NCI-H187 (cell line): ENCODE data around the gene FAM234A.

Experiments
- DNase-seq, 2 experiments: peaks; one replicate each; lab custom pipeline; 2025; lab: John Stamatoyannopoulos, UW

Gene FAM234A

DNA sequence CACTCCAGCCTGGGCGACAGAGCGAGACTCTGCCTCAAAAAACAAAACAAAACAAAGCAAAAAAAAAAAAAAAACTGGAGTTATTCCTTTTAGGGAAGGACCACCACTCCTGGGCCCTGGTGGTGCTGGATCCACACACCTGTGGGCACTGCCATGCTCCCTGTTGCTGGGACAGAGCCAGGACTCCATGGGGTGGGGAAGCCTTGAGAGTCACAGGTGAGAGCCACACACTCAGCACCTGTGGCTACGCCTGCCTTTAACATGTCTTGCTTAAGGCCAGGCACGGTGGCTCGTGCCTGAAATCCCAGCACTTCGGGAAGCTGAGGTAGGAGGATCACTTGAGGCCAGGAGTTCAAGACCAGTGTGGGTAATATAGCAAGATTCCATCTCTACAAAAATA, 66.6 kb downstream of the FAM234A start:
- DNase-seq = no peak

DNA sequence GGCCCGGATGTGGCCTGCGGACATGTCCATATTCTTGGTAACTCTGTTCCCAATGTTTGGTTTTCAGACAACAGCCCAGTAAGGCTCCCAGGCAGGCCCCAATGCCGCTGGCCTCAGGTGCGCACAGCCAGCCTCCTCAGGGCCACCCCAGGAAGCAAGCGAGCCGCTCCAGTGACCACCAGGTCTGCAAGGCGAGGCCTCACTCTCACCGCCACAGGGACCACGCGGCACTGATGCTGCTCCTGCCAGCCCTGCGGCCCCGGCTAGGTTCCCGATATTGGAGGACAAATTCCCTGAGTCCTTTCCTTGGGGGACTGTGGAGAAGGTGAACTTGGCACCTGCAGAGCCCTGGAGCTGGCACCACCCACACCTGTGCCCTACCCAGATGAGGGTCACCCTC, 67.3 kb downstream of the FAM234A start:
- DNase-seq = no peak

DNA sequence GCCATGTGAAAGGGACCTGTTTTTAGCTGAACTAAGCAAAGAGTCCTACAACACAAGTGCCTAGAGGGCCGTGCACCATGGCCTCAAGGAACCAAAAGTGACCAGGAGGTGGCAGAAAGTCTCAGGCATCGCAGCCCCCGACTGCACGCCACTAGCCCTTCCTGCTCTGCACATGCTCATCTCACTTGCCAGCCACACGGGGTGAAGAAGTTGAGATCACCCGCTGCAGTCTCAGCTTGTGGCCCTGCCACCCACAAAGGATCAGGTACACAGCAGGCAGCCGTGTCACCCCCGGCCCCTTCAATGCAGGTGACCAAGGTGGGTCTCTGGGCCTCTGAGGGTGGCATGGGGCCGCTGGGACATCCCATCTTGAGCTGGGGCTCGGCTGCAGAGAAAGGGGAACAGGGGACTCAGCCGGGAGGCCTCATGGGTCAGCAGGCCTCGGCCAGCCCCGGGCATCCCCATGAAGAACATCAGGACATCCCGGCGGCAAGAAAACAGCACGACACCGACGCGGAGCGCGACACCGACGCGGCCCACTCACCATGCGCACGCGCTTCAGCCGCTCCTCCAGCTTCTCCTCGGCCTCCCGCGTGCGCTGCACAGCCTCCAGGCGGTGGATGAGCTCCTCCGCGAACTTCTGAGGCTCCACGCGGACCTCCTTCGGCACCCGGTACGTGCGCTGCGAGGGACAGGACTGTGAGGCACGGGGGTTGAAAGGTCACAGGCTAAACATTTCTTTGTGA, 69.3 kb downstream of the FAM234A start:
- DNase-seq = no peak

DNA sequence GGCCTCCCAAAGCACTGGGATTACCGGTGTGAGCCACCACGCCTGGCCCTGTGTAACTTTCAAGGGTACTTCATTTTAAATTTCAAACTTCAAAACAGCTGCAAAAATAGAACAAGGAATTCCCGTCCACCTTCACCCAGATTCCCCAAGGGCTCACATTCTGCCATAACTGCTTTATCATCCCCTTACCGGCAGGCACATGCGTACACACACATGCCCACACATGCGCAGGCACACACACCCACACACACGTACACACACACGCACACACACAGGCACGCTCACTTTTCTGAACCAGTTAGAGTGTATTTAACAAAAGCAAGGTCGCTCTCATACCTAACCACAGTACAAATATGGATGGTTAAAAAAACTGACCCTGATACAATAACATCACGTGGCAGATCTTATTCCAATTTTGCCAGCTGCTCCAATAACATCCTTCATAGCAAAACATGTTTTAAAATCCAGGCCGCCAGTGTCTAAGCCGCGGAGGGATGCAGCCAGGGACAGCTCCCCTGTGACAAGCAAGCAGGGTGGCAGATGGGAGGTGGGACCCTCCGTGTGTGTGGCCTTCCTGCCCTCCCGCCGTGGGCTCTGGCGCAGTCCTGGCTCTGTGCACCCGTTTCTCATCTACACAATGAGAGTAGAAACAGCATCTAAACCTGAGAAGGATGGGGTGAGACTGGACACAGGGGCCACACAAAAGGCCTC, 71.5 kb downstream of the FAM234A start:
- DNase-seq = peak in 1 of 2 experiments; percentile 25

DNA sequence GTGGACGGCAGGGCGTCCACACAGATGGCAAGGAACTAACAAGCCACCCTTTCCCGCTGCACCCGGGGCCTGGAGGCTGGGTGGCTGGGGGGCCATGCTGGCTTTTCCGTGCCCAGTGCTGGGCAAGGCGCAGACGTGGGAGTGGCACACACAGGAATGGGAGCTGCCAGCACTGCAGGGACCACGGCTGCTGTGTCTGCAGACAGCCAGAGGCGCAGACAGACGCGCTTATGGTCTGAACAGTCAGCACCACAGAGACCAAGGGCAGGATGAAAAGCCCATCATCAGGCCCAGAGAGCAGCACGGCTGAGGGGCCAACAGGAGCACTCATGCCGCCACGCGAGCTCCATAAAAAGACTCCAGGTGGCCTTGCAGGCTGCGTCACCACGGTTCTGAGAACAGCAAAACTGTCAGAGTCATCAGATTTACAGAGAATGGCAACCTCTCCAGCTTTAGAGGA, 72.3 kb downstream of the FAM234A start:
- DNase-seq = peak; percentile 24 to 47

DNA sequence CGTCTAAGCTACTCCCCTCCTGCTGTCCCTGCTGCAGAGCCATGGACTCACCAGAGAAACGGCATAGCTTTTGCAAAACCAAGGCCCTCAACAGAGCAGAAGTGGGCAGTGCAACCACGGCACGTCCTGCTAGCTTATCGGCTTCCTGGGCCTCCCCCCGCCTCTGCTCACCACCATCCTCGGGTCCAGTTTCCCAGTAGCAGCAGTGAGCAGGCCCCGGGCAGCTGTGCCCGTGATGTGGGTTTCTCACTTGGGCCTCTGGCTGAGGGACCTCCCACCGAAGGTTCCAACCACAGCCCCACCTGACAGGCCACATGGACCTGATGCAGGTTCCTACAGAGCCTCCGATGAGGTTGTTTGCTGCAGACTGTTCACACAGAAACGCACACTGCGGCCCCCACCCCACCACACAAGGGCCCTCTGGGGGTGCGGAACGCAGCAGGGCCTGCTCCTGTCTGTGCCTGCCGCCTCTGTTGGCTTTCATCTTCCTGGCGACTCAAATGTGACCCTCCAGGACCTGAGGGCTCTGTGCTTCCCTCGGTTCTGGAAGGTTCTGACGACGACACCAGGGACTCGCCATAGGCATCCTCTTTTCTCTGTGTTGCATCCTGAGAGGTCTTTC, 73.2 kb downstream of the FAM234A start:
- no peak for DNase-seq

DNA sequence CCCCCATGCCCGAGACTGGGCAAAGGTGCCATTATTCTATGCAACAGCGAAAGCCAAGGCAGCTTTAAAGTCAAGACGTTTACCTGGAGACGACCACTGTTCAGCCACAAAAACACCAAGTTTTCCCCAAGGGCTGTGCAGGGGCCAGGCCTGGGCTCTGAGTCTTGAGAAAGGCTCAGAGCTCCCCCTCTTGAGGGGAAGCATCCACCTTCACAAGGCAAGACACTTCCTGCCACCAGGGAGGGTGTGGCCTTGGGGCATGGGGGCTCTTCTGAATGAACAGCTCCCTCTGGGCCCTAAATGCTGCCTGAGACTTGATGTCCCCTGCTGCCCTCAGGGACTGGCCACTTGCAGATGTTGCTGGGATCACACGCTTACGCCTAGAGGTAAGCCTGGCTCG, 74.9 kb downstream of the FAM234A start:
- DNase-seq = no peak

DNA sequence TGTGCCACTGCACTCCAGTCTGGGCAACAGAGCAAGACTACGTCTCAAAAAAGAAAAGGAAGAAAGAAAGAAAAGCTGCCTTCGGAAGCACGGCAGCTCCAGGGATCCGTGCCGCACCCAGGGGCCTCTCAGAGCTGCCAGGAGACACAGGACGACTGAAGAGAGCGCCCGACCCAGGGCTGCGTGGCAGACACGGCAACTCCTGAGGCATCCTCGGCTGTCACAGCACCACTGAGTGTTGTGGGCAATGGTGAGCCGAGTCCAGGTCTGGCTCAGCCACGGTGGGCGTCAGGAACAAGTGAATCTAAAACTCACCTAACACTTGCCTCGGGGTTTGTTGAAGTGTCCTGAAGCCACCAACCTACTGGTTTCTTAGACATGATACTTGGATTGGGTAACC, 77.1 kb downstream of the FAM234A start:
- no peak for DNase-seq

DNA sequence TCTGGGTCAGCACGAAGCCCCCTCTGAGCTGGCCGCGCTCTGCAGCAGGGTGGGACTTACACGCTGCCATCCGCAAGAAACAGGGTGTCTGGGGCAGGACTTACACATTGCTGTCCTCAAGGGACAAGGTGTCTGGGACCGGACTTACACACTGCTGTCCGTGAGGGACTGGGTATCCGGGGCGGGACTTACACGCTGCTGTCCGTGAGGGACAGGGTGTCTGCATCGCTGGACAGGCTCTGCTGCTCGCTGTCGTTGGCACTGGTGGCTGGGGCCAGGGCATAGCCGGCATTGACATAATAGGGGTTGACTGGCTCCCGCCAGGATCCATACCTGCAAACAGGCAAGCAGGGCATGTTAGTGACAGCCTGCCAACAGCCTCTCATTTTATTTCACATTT, 79.7 kb downstream of the FAM234A start:
- DNase-seq = no peak

DNA sequence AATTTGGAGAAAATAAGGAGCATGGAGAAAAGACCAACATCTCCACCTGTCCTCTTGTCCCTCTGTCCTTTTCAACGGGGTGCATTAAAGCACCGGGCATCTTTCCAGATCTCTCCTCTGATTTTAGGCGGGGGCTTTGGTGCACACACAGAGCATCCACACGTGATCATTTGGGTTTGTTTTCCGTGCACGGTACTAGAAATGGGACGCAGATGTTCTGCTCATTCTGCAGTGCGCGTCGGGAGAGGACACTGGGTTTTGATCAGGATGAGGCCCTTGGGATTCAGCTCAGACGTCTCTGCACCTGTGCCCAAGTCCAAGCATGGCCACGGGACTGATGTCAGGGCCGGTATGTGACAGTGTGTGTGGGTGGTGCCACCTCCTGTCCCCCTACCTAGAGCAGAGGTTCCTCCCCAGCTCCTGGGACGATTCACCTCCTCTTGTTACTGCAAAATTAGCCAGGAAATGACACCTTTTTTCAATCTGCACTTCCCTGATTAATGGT, 80.2 kb downstream of the FAM234A start:
- peak; percentile 20 to 35 for DNase-seq
